8988T (cell line): ENCODE data around the gene METTL9.
"Not testable (repeated sequence)": the region's sequence is repeated elsewhere in the genome, so short reads cannot be mapped to it uniquely, and the experiment has no call there.

Experiments used
- DNase-seq: peaks from one replicate; pipeline ENCODE4 v3.0.0; 2011

METTL9 gene

GRCh38 chr16:21576323-21576722, 23.1 kb upstream of the METTL9 start:
- not testable (repeated sequence) for DNase-seq

GRCh38 chr16:21577487-21577886, 21.9 kb upstream of the METTL9 start:
- DNase-seq = not testable (repeated sequence)

- DNase-seq = not testable (repeated sequence)
Measured at GRCh38 chr16:21578311-21578710, 21.1 kb upstream of the METTL9 start.

- not testable (repeated sequence) for DNase-seq
Measured at GRCh38 chr16:21580131-21580530, 19.2 kb upstream of the METTL9 start.

GRCh38 chr16:21580807-21581206, 18.6 kb upstream of the METTL9 start:
- DNase-seq = no peak

- no peak for DNase-seq
Measured at GRCh38 chr16:21584817-21585216, 14.6 kb upstream of the METTL9 start.

GRCh38 chr16:21588593-21588992, 10.8 kb upstream of the METTL9 start:
- not testable (repeated sequence) for DNase-seq

- DNase-seq = no peak
Measured at GRCh38 chr16:21589551-21589950, 9.8 kb upstream of the METTL9 start.

GRCh38 chr16:21590287-21590686, 9.1 kb upstream of the METTL9 start:
- DNase-seq = no peak

GRCh38 chr16:21590796-21591195, 8.6 kb upstream of the METTL9 start:
- no peak for DNase-seq

- no peak for DNase-seq
Measured at GRCh38 chr16:21592191-21592590, 7.2 kb upstream of the METTL9 start.

GRCh38 chr16:21593530-21594289, 5.7 kb upstream of the METTL9 start:
- no peak for DNase-seq

GRCh38 chr16:21597561-21598030, 1.8 kb upstream of the METTL9 start:
- no peak for DNase-seq

- DNase-seq = no peak
Measured at GRCh38 chr16:21598206-21598605, 1.2 kb upstream of the METTL9 start.

GRCh38 chr16:21598701-21599121, 666 bp upstream of the METTL9 start:
- no peak for DNase-seq

- DNase-seq = no peak
Measured at GRCh38 chr16:21600031-21600773, 825 bp downstream of the METTL9 start.

- DNase-seq = no peak
Measured at GRCh38 chr16:21602785-21603184, 3.4 kb downstream of the METTL9 start.

GRCh38 chr16:21603928-21604327, 4.6 kb downstream of the METTL9 start:
- DNase-seq = no peak

GRCh38 chr16:21605848-21606247, 6.5 kb downstream of the METTL9 start:
- DNase-seq = not testable (repeated sequence)

- DNase-seq = no peak
Measured at GRCh38 chr16:21608639-21609328, 9.4 kb downstream of the METTL9 start.

- DNase-seq = no peak
Measured at GRCh38 chr16:21610006-21610544, 10.7 kb downstream of the METTL9 start.

GRCh38 chr16:21610766-21611165, 11.4 kb downstream of the METTL9 start:
- DNase-seq = no peak

GRCh38 chr16:21611198-21611555, 11.8 kb downstream of the METTL9 start:
- DNase-seq = no peak
